ENCODE results near the gene PARVA. TPM values are rescaled to one million over a fixed set of nuclear protein-coding genes. Genes with fewer than 3 reads are reported as not detected.
"Not testable (repeated sequence)": the region's sequence is repeated elsewhere in the genome, so short reads cannot be mapped to it uniquely, and the experiment has no call there.

The PARVA gene
- total RNA-seq, 1 donor from 2014 or later, result 106 TPM

GRCh38 chr11:12356944-12357655 lies 20.3 kb upstream of the PARVA start:
- H3K36me3 ChIP-seq (ENCODE audit: insufficient read depth, low read length), result peaks cover 18% of the 10 kb centered on the region
- no peak overlapping the region for H3K27ac Mint-ChIP-seq (ENCODE audit: unreplicated experiment)
- peaks cover 4% of the 10 kb centered on the region for H3K4me1 Mint-ChIP-seq (ENCODE audit: low read depth, unreplicated experiment)
- H3K9ac ChIP-seq (ENCODE audit: low read length), result no peak overlapping the region
- FAIRE-seq, result no peak
- H3K9me3 Mint-ChIP-seq (ENCODE audit: unreplicated experiment), result peaks cover 3% of the 10 kb centered on the region
- no peak for DNase-seq (ENCODE audit: low read depth)
- H2AFZ ChIP-seq (ENCODE audit: low read depth, low read length), result no peak overlapping the region
- H3K4me2 ChIP-seq (ENCODE audit: low read length), result no peak overlapping the region
- H3K4me1 ChIP-seq (ENCODE audit: insufficient read depth, low read length), result peaks cover 3% of the 10 kb centered on the region
- H3K4me3 Mint-ChIP-seq (ENCODE audit: unreplicated experiment), result no peak overlapping the region
- no peaks in the 10 kb centered on the region for H4K20me1 ChIP-seq (ENCODE audit: insufficient read depth, low read length)
- H3K27ac ChIP-seq (ENCODE audit: low read depth, low read length), result no peak overlapping the region
- TF ChIP-seq, protein P1, sequence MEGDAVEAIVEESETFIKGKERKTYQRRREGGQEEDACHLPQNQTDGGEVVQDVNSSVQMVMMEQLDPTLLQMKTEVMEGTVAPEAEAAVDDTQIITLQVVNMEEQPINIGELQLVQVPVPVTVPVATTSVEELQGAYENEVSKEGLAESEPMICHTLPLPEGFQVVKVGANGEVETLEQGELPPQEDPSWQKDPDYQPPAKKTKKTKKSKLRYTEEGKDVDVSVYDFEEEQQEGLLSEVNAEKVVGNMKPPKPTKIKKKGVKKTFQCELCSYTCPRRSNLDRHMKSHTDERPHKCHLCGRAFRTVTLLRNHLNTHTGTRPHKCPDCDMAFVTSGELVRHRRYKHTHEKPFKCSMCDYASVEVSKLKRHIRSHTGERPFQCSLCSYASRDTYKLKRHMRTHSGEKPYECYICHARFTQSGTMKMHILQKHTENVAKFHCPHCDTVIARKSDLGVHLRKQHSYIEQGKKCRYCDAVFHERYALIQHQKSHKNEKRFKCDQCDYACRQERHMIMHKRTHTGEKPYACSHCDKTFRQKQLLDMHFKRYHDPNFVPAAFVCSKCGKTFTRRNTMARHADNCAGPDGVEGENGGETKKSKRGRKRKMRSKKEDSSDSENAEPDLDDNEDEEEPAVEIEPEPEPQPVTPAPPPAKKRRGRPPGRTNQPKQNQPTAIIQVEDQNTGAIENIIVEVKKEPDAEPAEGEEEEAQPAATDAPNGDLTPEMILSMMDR (IDR thresholded peaks at IDR 0.05; ENCODE audit: insufficient read depth, low read depth, low read length), result no peak
- TF ChIP-seq EZH2 (IDR thresholded peaks at IDR 0.05; ENCODE audit: insufficient read depth, low read length), result no peak
- no peaks in the 10 kb centered on the region for H3K27me3 ChIP-seq (ENCODE audit: insufficient read depth, low read length)
- no peak overlapping the region for H3K4me3 ChIP-seq (ENCODE audit: insufficient read depth, low read depth, low read length)
- peaks cover 38% of the 10 kb centered on the region for H3K36me3 Mint-ChIP-seq (ENCODE audit: low read depth, unreplicated experiment)
- H3K9me3 ChIP-seq (ENCODE audit: insufficient read depth, low read depth, low read length), result no peaks in the 10 kb centered on the region
- no peaks in the 10 kb centered on the region for H3K79me2 ChIP-seq (ENCODE audit: insufficient read depth, low read length)
- peaks cover 11% of the 10 kb centered on the region for H3K27me3 Mint-ChIP-seq (ENCODE audit: low read depth, unreplicated experiment)

DNA sequence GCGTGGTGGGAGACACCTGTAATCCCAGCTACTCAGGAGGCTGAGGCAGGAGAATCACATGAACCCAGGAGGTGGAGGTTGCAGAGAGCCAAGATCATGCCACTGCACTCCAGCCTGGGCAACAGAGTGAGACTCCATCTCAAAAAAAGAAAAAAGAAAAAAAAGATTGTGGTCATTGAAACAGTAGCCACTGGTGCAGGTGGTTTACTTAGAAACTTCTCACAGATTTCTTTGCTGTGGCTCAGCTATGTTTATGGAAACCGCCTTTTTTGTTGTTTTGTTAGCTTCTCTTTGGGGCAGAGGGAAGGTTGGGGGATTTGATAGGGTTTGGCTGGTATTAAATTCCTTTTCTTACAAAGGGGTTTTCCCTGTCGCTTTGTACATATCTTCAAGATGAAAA lies 19.7 kb upstream of the PARVA start:
- H3K79me2 ChIP-seq (ENCODE audit: insufficient read depth, low read length); H3K9ac ChIP-seq (ENCODE audit: low read length); DNase-seq (ENCODE audit: low read depth); H3K9me3 ChIP-seq (ENCODE audit: insufficient read depth, low read depth, low read length); H3K4me2 ChIP-seq (ENCODE audit: low read length); H3K4me1 ChIP-seq (ENCODE audit: insufficient read depth, low read length); FAIRE-seq; H3K4me3 Mint-ChIP-seq (ENCODE audit: unreplicated experiment); H3K27ac ChIP-seq (ENCODE audit: low read depth, low read length); H3K4me3 ChIP-seq (ENCODE audit: insufficient read depth, low read depth, low read length); H3K9me3 Mint-ChIP-seq (ENCODE audit: unreplicated experiment); H4K20me1 ChIP-seq (ENCODE audit: insufficient read depth, low read length); H3K27me3 ChIP-seq (ENCODE audit: insufficient read depth, low read length); H2AFZ ChIP-seq (ENCODE audit: low read depth, low read length); H3K4me1 Mint-ChIP-seq (ENCODE audit: low read depth, unreplicated experiment); H3K27me3 Mint-ChIP-seq (ENCODE audit: low read depth, unreplicated experiment); H3K27ac Mint-ChIP-seq (ENCODE audit: unreplicated experiment): not testable (repeated sequence)
- H3K36me3 Mint-ChIP-seq (ENCODE audit: low read depth, unreplicated experiment), result peaks cover 32% of the 10 kb centered on the region
- H3K36me3 ChIP-seq (ENCODE audit: insufficient read depth, low read length), result peaks cover 18% of the 10 kb centered on the region

DNA sequence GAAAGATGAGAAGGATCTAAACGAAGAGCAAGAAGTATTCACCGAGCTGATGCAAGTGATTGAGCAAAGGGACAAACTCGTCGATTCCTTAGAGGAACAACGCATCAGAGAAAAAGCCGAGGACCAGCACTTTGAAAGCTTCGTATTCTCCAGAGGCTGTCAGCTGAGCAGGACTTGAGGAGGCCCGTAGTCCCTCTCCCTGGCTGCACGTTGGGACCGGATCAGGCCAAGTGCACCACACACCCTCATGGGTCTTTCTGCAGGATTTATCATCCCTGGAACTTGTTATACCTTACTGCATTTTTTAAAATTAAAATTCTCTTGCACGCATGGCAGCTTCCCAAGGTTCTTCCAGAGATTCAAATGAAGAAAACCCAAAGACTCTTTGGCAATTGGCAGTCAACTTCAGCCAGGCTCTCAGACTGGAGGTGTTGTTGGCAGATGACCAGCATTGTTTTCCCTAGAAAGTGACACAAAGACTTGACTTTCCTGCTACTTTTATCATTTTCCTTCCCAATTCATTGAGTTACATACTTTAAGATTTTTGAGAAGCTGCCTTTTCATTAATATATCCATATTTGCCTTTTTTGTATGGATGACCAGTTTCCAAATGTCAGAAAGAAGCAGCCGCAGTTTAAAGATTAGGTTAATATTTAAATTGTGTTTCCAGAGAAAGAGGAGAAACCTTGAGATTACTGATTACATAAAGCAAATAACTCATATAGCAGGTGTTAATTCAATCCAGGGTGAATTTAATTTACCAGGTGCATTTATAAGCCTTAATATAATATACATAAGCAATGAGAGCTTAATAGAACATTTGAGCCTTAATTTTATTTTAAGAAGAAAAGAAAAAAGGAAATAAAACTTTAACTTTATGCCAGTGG lies 18.8 kb upstream of the PARVA start:
- Histone ChIP-seq H3K36me3 (ENCODE audit: insufficient read depth, low read length) (peaks cover 18% of the 10 kb centered on the region), H3K9me3 (ENCODE audit: insufficient read depth, low read depth, low read length) (no peaks in the 10 kb centered on the region), H3K4me1 (ENCODE audit: insufficient read depth, low read length) (peaks cover 3% of the 10 kb centered on the region), H3K4me3 (ENCODE audit: insufficient read depth, low read depth, low read length) (no peak overlapping the region), H4K20me1 (ENCODE audit: insufficient read depth, low read length) (no peaks in the 10 kb centered on the region), H3K27ac (ENCODE audit: low read depth, low read length) (no peak overlapping the region), H3K27me3 (ENCODE audit: insufficient read depth, low read length) (no peaks in the 10 kb centered on the region), H3K9ac (ENCODE audit: low read length) (no peak overlapping the region), H2AFZ (ENCODE audit: low read depth, low read length) (no peak overlapping the region), H3K79me2 (ENCODE audit: insufficient read depth, low read length) (no peaks in the 10 kb centered on the region), H3K4me2 (ENCODE audit: low read length) (no peak overlapping the region)
- H3K27ac Mint-ChIP-seq (ENCODE audit: unreplicated experiment), result no peak overlapping the region
- H3K27me3 Mint-ChIP-seq (ENCODE audit: low read depth, unreplicated experiment), result peaks cover 7% of the 10 kb centered on the region
- H3K36me3 Mint-ChIP-seq (ENCODE audit: low read depth, unreplicated experiment), result peaks cover 25% of the 10 kb centered on the region
- H3K9me3 Mint-ChIP-seq (ENCODE audit: unreplicated experiment), result peaks cover 3% of the 10 kb centered on the region
- DNase-seq (ENCODE audit: low read depth) (no peak), FAIRE-seq (no peak)
- peaks cover 4% of the 10 kb centered on the region for H3K4me1 Mint-ChIP-seq (ENCODE audit: low read depth, unreplicated experiment)
- no peak overlapping the region for H3K4me3 Mint-ChIP-seq (ENCODE audit: unreplicated experiment)
- no peak for TF ChIP-seq EZH2 (IDR thresholded peaks at IDR 0.05; ENCODE audit: insufficient read depth, low read length)
- TF ChIP-seq, protein P1 (IDR thresholded peaks at IDR 0.05; ENCODE audit: insufficient read depth, low read depth, low read length), result no peak

All from astrocyte (in vitro differentiated cells and primary cell).